DOHH2 (cell line): ENCODE data around the gene TOMM40.

Experiments used
- H3F3A ChIP-seq: fragments of 200-600 bp; sonication (generic), shearing (Covaris generic); 2 replicates; pipeline ENCODE4 v1.6.0; 2016; ENCODE audit warnings: antibody characterized with exemption, mild to moderate bottlenecking; ENCODE audit not compliant: control insufficient read depth, insufficient read depth
- H3K27ac ChIP-seq: fragments of 200-600 bp; sonication (generic); 2 replicates; pipeline ENCODE4 v1.5.1; 2014; ENCODE audit warnings: low read depth, mild to moderate bottlenecking, low read length, moderate library complexity
- H3K27me3 ChIP-seq: fragments of 200-600 bp; sonication (generic); 2 replicates; pipeline ENCODE4 v1.6.1; 2014; ENCODE audit warnings: mild to moderate bottlenecking, low read length, mixed read lengths; ENCODE audit not compliant: control insufficient read depth
- H3K36me3 ChIP-seq: fragments of 200-600 bp; sonication (generic); 2 replicates; pipeline ENCODE4 v1.6.1; 2014; ENCODE audit warnings: mild to moderate bottlenecking, low read length, moderate library complexity, mixed read lengths; ENCODE audit not compliant: control insufficient read depth
- H3K4me1 ChIP-seq: fragments of 200-600 bp; sonication (generic); 2 replicates; pipeline ENCODE4 v1.6.1; 2014; ENCODE audit warnings: mild to moderate bottlenecking, low read length, mixed read lengths; ENCODE audit not compliant: control insufficient read depth
- H3K4me2 ChIP-seq: fragments of 200-600 bp; sonication (generic); 2 replicates; pipeline ENCODE4 v1.6.0; 2014; ENCODE audit warnings: mild to moderate bottlenecking, low read length, moderate library complexity
- H3K4me3 ChIP-seq: fragments of 200-600 bp; sonication (generic); 2 replicates; pipeline ENCODE4 v1.5.1; 2014; ENCODE audit warnings: mild to moderate bottlenecking, low read length, mixed read lengths
- H3K79me2 ChIP-seq: fragments of 200-600 bp; sonication (generic); 2 replicates; pipeline ENCODE4 v1.6.1; 2014; ENCODE audit warnings: mild to moderate bottlenecking, low read length, mixed read lengths; ENCODE audit not compliant: control insufficient read depth
- H3K9me2 ChIP-seq: fragments of 200-600 bp; sonication (generic); replicated peaks from 2 replicates; pipeline ENCODE4 v1.6.1; 2014; ENCODE audit warnings: mild to moderate bottlenecking, low read length, mixed read lengths; ENCODE audit not compliant: control insufficient read depth
- H3K9me3 ChIP-seq: fragments of 200-600 bp; sonication (generic); 2 replicates; pipeline ENCODE4 v1.6.1; 2014; ENCODE audit warnings: antibody characterized with exemption, low read length, mixed read lengths; ENCODE audit not compliant: control insufficient read depth, insufficient read depth
- H4K20me1 ChIP-seq: fragments of 200-600 bp; sonication (generic); 2 replicates; pipeline ENCODE4 v1.6.0; 2014; ENCODE audit warnings: low read depth, mild to moderate bottlenecking, antibody characterized with exemption, low read length, moderate library complexity; ENCODE audit not compliant: control insufficient read depth, insufficient read depth
- CTCF ChIP-seq: fragments of 200-600 bp; sonication (generic); IDR thresholded peaks from one replicate; pipeline ENCODE4 v1.5.1; 2014; ENCODE audit warnings: antibody characterized with exemption, mild to moderate bottlenecking, low read depth, low read length; ENCODE audit not compliant: poor library complexity, severe bottlenecking
- EZH2phosphoT487 ChIP-seq: fragments of 200-600 bp; sonication (generic); IDR thresholded peaks from 2 replicates; pipeline ENCODE4 v1.6.1; 2017; ENCODE audit warnings: borderline replicate concordance, mild to moderate bottlenecking, antibody characterized with exemption, low read length, moderate library complexity, mixed read lengths

Gene TOMM40

GRCh38 chr19:44948237-44948636, 57.2 kb downstream of the TOMM40 start:
- Histone ChIP-seq H3K27ac (no peak overlapping the region), H3K4me1 (peaks cover 19% of the 10 kb centered on the region), H3K9me2 (no peaks in the 10 kb centered on the region), H3K27me3 (no peaks in the 10 kb centered on the region), H4K20me1 (no peaks in the 10 kb centered on the region), H3K9me3 (no peaks in the 10 kb centered on the region), H3K4me2 (no peak overlapping the region), H3K36me3 (no peaks in the 10 kb centered on the region), H3K4me3 (no peak overlapping the region), H3K79me2 (peaks cover 2% of the 10 kb centered on the region; the same call in 1 of the 2 replicates), H3F3A (0 out of 2 replicates have a peak, but pooled peaks cover 3% of the 10 kb centered on the region)
- TF ChIP-seq CTCF (no peak), EZH2phosphoT487 (no peak)

GRCh38 chr19:44948763-44949374, 57.8 kb downstream of the TOMM40 start:
- H4K20me1 ChIP-seq = no peaks in the 10 kb centered on the region
- no peak overlapping the region for H3K4me2 ChIP-seq
- peaks cover 18% of the 10 kb centered on the region for H3K4me1 ChIP-seq
- H3K27ac ChIP-seq = no peak overlapping the region
- H3K36me3 ChIP-seq = no peaks in the 10 kb centered on the region
- H3K9me2 ChIP-seq = no peaks in the 10 kb centered on the region
- no peak overlapping the region for H3K4me3 ChIP-seq
- 0 out of 2 replicates have a peak, but pooled peaks cover 3% of the 10 kb centered on the region for H3F3A ChIP-seq
- peaks cover 8% of the 10 kb centered on the region for H3K79me2 ChIP-seq
- H3K9me3 ChIP-seq = no peaks in the 10 kb centered on the region
- TF ChIP-seq EZH2phosphoT487 (no peak), CTCF (no peak)
- no peaks in the 10 kb centered on the region for H3K27me3 ChIP-seq

GRCh38 chr19:44949550-44949949, 58.5 kb downstream of the TOMM40 start:
- Histone ChIP-seq H3K4me2 (no peak overlapping the region), H3K4me3 (no peak overlapping the region), H3K4me1 (peaks cover 19% of the 10 kb centered on the region), H3K9me3 (no peaks in the 10 kb centered on the region), H4K20me1 (no peaks in the 10 kb centered on the region), H3K9me2 (no peaks in the 10 kb centered on the region), H3K79me2 (peaks cover 15% of the 10 kb centered on the region), H3K27ac (no peak overlapping the region), H3F3A (0 out of 2 replicates have a peak, but pooled peaks cover 3% of the 10 kb centered on the region), H3K36me3 (no peaks in the 10 kb centered on the region), H3K27me3 (no peaks in the 10 kb centered on the region)
- no peak for TF ChIP-seq EZH2phosphoT487
- TF ChIP-seq CTCF = no peak
